Activated CD8-positive, alpha-beta T cell treated with anti-CD3 and anti-CD28 coated beads for 36 hours (primary cell): ENCODE data around the gene GPATCH8. TPM values are rescaled to one million over a fixed set of nuclear protein-coding genes. Genes with fewer than 3 reads are reported as not detected.

Experiments
- ATAC-seq: fragments of 200-7000 bp; cut with Tn5 transposase; one replicate; pipeline ENCODE4 v1.10.0; 2021; ENCODE audit warnings: mild to moderate bottlenecking, moderate library complexity
- CTCF ChIA-PET: fragments of 350-600 bp; sonication (Branson Sonifier 250); formaldehyde crosslinking; loops from one replicate; lab custom pipeline; 2021; ENCODE audit warnings: antibody characterized with exemption; lab: Charles Lee
- POLR2A ChIA-PET: fragments of 350-600 bp; sonication (Branson Sonifier 250); formaldehyde crosslinking; loops from one replicate; lab custom pipeline; 2021; ENCODE audit warnings: antibody characterized with exemption; lab: Charles Lee
- DNase-seq: peaks from one replicate; pipeline ENCODE4 v3.0.0-alpha.2; 2020
- H3K27ac Mint-ChIP-seq: one replicate; pipeline ENCODE4 v1.8.0; 2021; ENCODE audit warnings: mild to moderate bottlenecking, mixed read lengths
- H3K27me3 Mint-ChIP-seq: one replicate; pipeline ENCODE4 v1.8.0; 2021; ENCODE audit warnings: mixed read lengths
- H3K36me3 Mint-ChIP-seq: one replicate; pipeline ENCODE4 v1.8.0; 2021; ENCODE audit warnings: low read depth, mixed read lengths
- H3K4me1 Mint-ChIP-seq: one replicate; pipeline ENCODE4 v1.8.0; 2021; ENCODE audit warnings: low read depth, mixed read lengths
- H3K4me3 Mint-ChIP-seq: one replicate; pipeline ENCODE4 v1.8.0; 2021; ENCODE audit warnings: mild to moderate bottlenecking, moderate library complexity, mixed read lengths
- H3K9me3 Mint-ChIP-seq: one replicate; pipeline ENCODE4 v1.8.0; 2021; ENCODE audit warnings: mixed read lengths
- CTCF ChIP-seq: fragments of 200-600 bp; IDR thresholded peaks from one replicate; pipeline ENCODE4 v1.8.0; 2022; ENCODE audit warnings: antibody characterized with exemption, mild to moderate bottlenecking
- intact Hi-C: fragments of 100-400 bp; cut with micrococcal nuclease; formaldehyde crosslinking; loops from one replicate; pipeline ENCODE4 v1.10.0; 2022
- total RNA-seq, 2 experiments: library from RNA; stranded (reverse); gene quantifications; one replicate each; pipeline ENCODE4 v1.2.3, GENCODE V29; 2021

Gene GPATCH8
- total RNA-seq, 2 experiments from 2014 or later: 34.0 to 36.8 TPM

- peak; percentile 97 for TF ChIP-seq CTCF
- Mint-ChIP-seq H3K36me3 (no peaks in the 10 kb centered on the region), H3K9me3 (no peaks in the 10 kb centered on the region), H3K4me3 (no peak overlapping the region), H3K4me1 (peaks cover 8% of the 10 kb centered on the region), H3K27me3 (peaks cover 2% of the 10 kb centered on the region), H3K27ac (peak overlapping the region; percentile 30)
- ChIA-PET CTCF (interaction anchor here (0.5 to 3.1 kb wide), 47 partner anchors 11 to 768 kb away, joined by 3 to 30 read pairs (median 4); partner anchors contain the start of genes FZD2 and GPATCH8), POLR2A (interaction anchor here (0.7 to 1.0 kb wide), 3 partner anchors 28 to 366 kb away, joined by 3 read pairs; no protein-coding TSS in a partner anchor)
- ATAC-seq: peak; percentile 96
- intact Hi-C loops: loop anchor here (5.0 to 10.0 kb wide), 2 partner anchors 104 to 141 kb away; no protein-coding TSS in a partner anchor
- DNase-seq: peak; percentile 94
Measured at GRCh38 chr17:44533533-44534246, 30.5 kb upstream of the GPATCH8 start.

GRCh38 chr17:44530896-44531418 lies 27.8 kb upstream of the GPATCH8 start:
- H3K36me3 Mint-ChIP-seq: no peaks in the 10 kb centered on the region
- TF ChIP-seq CTCF: no peak
- H3K4me3 Mint-ChIP-seq: no peak overlapping the region
- peaks cover 8% of the 10 kb centered on the region for H3K4me1 Mint-ChIP-seq
- peaks cover 4% of the 10 kb centered on the region for H3K27me3 Mint-ChIP-seq
- DNase-seq: no peak
- H3K27ac Mint-ChIP-seq: no peak overlapping the region
- POLR2A ChIA-PET: no interaction called here
- no peak for ATAC-seq
- intact Hi-C loops: loop anchor here (5.0 to 10.0 kb wide), 2 partner anchors 106 to 144 kb away; no protein-coding TSS in a partner anchor
- H3K9me3 Mint-ChIP-seq: peaks cover 6% of the 10 kb centered on the region
- CTCF ChIA-PET: interaction anchor here (1.1 to 1.7 kb wide), 2 partner anchors 10 to 141 kb away, joined by 3 to 5 read pairs; no protein-coding TSS in a partner anchor

- DNase-seq (no peak), ATAC-seq (no peak)
- POLR2A ChIA-PET: no interaction called here
- TF ChIP-seq CTCF: no peak
- Mint-ChIP-seq H3K36me3 (no peaks in the 10 kb centered on the region), H3K9me3 (peaks cover 6% of the 10 kb centered on the region), H3K4me3 (no peak overlapping the region), H3K4me1 (peaks cover 8% of the 10 kb centered on the region), H3K27me3 (peaks cover 4% of the 10 kb centered on the region), H3K27ac (no peak overlapping the region)
- CTCF ChIA-PET: interaction anchor here (1.7 kb wide), 1 partner anchor 143 kb away, joined by 5 read pairs; no protein-coding TSS in a partner anchor
- intact Hi-C loops: loop anchor here (5.0 to 10.0 kb wide), 2 partner anchors 107 to 145 kb away; no protein-coding TSS in a partner anchor
Measured at GRCh38 chr17:44529864-44530263, 26.7 kb upstream of the GPATCH8 start.

- no peak for DNase-seq
- Mint-ChIP-seq H3K27me3 (peaks cover 5% of the 10 kb centered on the region), H3K9me3 (peaks cover 6% of the 10 kb centered on the region), H3K36me3 (no peaks in the 10 kb centered on the region), H3K27ac (no peak overlapping the region), H3K4me3 (no peak overlapping the region), H3K4me1 (no peaks in the 10 kb centered on the region)
- TF ChIP-seq CTCF: no peak
- ATAC-seq: no peak
- POLR2A ChIA-PET: no interaction called here
- intact Hi-C loops: no loop called here
- CTCF ChIA-PET: no interaction called here
Measured at GRCh38 chr17:44527954-44528353, 24.7 kb upstream of the GPATCH8 start.

GRCh38 chr17:44527102-44527501 lies 23.9 kb upstream of the GPATCH8 start:
- DNase-seq (no peak), ATAC-seq (no peak)
- Mint-ChIP-seq H3K36me3 (no peaks in the 10 kb centered on the region), H3K9me3 (peaks cover 6% of the 10 kb centered on the region), H3K27me3 (peaks cover 5% of the 10 kb centered on the region), H3K4me1 (no peaks in the 10 kb centered on the region), H3K27ac (no peak overlapping the region), H3K4me3 (no peak overlapping the region)
- intact Hi-C loops: no loop called here
- POLR2A ChIA-PET: no interaction called here
- no peak for TF ChIP-seq CTCF
- CTCF ChIA-PET: no interaction called here
